Smooth muscle cell (in vitro differentiated cells): ENCODE results near the gene CFAP46. TPM values are rescaled to one million over a fixed set of nuclear protein-coding genes. Genes with fewer than 3 reads are reported as not detected.

Source experiments
- DNase-seq: peaks from one replicate; lab custom pipeline; 2025; ENCODE audit not compliant: unreplicated experiment; lab: John Stamatoyannopoulos, UW
- H2AFZ ChIP-seq: fragments of 200-600 bp; sonication (generic); 2 replicates; pipeline ENCODE4 v1.6.0; 2016; ENCODE audit warnings: antibody characterized with exemption, low read depth, mild to moderate bottlenecking
- H3F3A ChIP-seq: fragments of 200-600 bp; sonication (generic); 2 replicates; pipeline ENCODE4 v1.6.0; 2017; ENCODE audit warnings: antibody characterized with exemption, low read depth
- H3K27ac ChIP-seq: fragments of 200-600 bp; sonication (generic); 2 replicates; pipeline ENCODE4 v1.5.1; 2016; ENCODE audit warnings: low read depth, mild to moderate bottlenecking
- H3K27me3 ChIP-seq: fragments of 200-600 bp; sonication (generic); 2 replicates; pipeline ENCODE4 v1.6.1; 2016; ENCODE audit warnings: low read depth, mild to moderate bottlenecking
- H3K36me3 ChIP-seq: fragments of 200-600 bp; sonication (generic); 2 replicates; pipeline ENCODE4 v1.5.1; 2016; ENCODE audit warnings: low read depth
- H3K4me1 ChIP-seq: fragments of 200-600 bp; sonication (generic); 2 replicates; pipeline ENCODE4 v1.5.1; 2016; ENCODE audit warnings: low read depth
- H3K4me2 ChIP-seq: fragments of 200-600 bp; sonication (generic); 2 replicates; pipeline ENCODE4 v1.6.0; 2016; ENCODE audit warnings: mild to moderate bottlenecking
- H3K4me3 ChIP-seq: fragments of 200-600 bp; sonication (generic); 2 replicates; pipeline ENCODE4 v1.5.1; 2016; ENCODE audit warnings: mild to moderate bottlenecking
- H3K79me2 ChIP-seq: fragments of 200-600 bp; sonication (generic); 2 replicates; pipeline ENCODE4 v1.6.0; 2016; ENCODE audit warnings: low read depth, mild to moderate bottlenecking
- H3K9ac ChIP-seq: fragments of 200-600 bp; sonication (generic); 2 replicates; pipeline ENCODE4 v1.6.0; 2016; ENCODE audit warnings: low read depth
- H3K9me3 ChIP-seq: fragments of 200-600 bp; sonication (generic); replicated peaks from 2 replicates; pipeline ENCODE4 v1.5.1; 2016; ENCODE audit warnings: low read depth
- H4K20me1 ChIP-seq: fragments of 200-600 bp; sonication (generic); 2 replicates; pipeline ENCODE4 v1.6.0; 2016; ENCODE audit warnings: low read depth
- CTCF ChIP-seq: fragments of 200-600 bp; sonication (generic); IDR thresholded peaks from 2 replicates; pipeline ENCODE4 v1.5.1; 2017; ENCODE audit warnings: borderline replicate concordance, mild to moderate bottlenecking, antibody characterized with exemption; ENCODE audit not compliant: insufficient read depth, poor library complexity, severe bottlenecking
- WGBS: methylation state at CpG from one replicate; pipeline ENCODE4 v1.1.7; 2016; ENCODE audit warnings: low lambda C conversion rate; 5-methylcytosine and 5-hydroxymethylcytosine counted together
- polyA plus RNA-seq: library from polyadenylated mRNA; unstranded; fragments of >200 nt; fragmentation: Nextera tagmentation; extraction: Ambion mirVana; gene quantifications from 2 replicates; pipeline ENCODE4 v1.2.1, GENCODE V29; 2016
- total RNA-seq: library from RNA; depleted of rRNA; stranded (reverse); fragments of >200 nt; gene quantifications from 2 replicates; pipeline ENCODE4 v1.2.3, GENCODE V29; 2014

The CFAP46 gene
- total and polyA plus RNA-seq, 2 experiments from 2014 or later = 1.1 to 2.0 TPM

- H3F3A ChIP-seq = no peaks in the 10 kb centered on the region
- H3K9me3 ChIP-seq = no peaks in the 10 kb centered on the region
- no peak overlapping the region for H3K27ac ChIP-seq
- H3K4me3 ChIP-seq = no peak overlapping the region
- H3K4me1 ChIP-seq = no peaks in the 10 kb centered on the region
- H3K9ac ChIP-seq = no peak overlapping the region
- no peaks in the 10 kb centered on the region for H3K36me3 ChIP-seq
- H3K27me3 ChIP-seq = no peaks in the 10 kb centered on the region
- 91% methylated on average over 30 of the region's 30 CpGs for WGBS
- TF ChIP-seq CTCF = no peak
- no peak overlapping the region for H2AFZ ChIP-seq
- no peak for DNase-seq
- H3K4me2 ChIP-seq = no peak overlapping the region
- H3K79me2 ChIP-seq = no peaks in the 10 kb centered on the region
- H4K20me1 ChIP-seq = no peaks in the 10 kb centered on the region
Measured at GRCh38 chr10:132975831-132976682, 33.7 kb upstream of the CFAP46 start.

- DNase-seq = no peak
- Histone ChIP-seq H3K4me1 (no peaks in the 10 kb centered on the region), H3K36me3 (no peaks in the 10 kb centered on the region), H3F3A (no peaks in the 10 kb centered on the region), H3K79me2 (no peaks in the 10 kb centered on the region), H3K27ac (no peak overlapping the region), H3K4me2 (no peak overlapping the region), H3K9ac (no peak overlapping the region), H3K27me3 (no peaks in the 10 kb centered on the region), H4K20me1 (no peaks in the 10 kb centered on the region), H3K4me3 (no peak overlapping the region), H3K9me3 (no peaks in the 10 kb centered on the region), H2AFZ (no peak overlapping the region)
- 87% methylated on average over 28 of the region's 28 CpGs for WGBS
- no peak for TF ChIP-seq CTCF
Measured at GRCh38 chr10:132974886-132975830, 32.8 kb upstream of the CFAP46 start.

- no peaks in the 10 kb centered on the region for H3K9me3 ChIP-seq
- H3K36me3 ChIP-seq = no peaks in the 10 kb centered on the region
- H2AFZ ChIP-seq = no peak overlapping the region
- H3K79me2 ChIP-seq = no peaks in the 10 kb centered on the region
- H3K9ac ChIP-seq = no peak overlapping the region
- WGBS = 89% methylated on average over 24 of the region's 29 CpGs
- no peak overlapping the region for H3K4me2 ChIP-seq
- H3K27me3 ChIP-seq = peaks cover 8% of the 10 kb centered on the region
- H3K4me1 ChIP-seq = no peaks in the 10 kb centered on the region
- no peak for TF ChIP-seq CTCF
- DNase-seq = no peak
- no peak overlapping the region for H3K4me3 ChIP-seq
- H3K27ac ChIP-seq = no peak overlapping the region
- no peaks in the 10 kb centered on the region for H3F3A ChIP-seq
- H4K20me1 ChIP-seq = no peaks in the 10 kb centered on the region
Measured at GRCh38 chr10:132974249-132974796, 32.0 kb upstream of the CFAP46 start.
